Measurements from ENCODE around the gene MED16. TPM values are rescaled to one million over a fixed set of nuclear protein-coding genes. Genes with fewer than 3 reads are reported as not detected.

The MED16 gene
- total RNA-seq, 4 donors from 2014 or later, result 41.7 to 62.3 (median 45.5) TPM

DNA sequence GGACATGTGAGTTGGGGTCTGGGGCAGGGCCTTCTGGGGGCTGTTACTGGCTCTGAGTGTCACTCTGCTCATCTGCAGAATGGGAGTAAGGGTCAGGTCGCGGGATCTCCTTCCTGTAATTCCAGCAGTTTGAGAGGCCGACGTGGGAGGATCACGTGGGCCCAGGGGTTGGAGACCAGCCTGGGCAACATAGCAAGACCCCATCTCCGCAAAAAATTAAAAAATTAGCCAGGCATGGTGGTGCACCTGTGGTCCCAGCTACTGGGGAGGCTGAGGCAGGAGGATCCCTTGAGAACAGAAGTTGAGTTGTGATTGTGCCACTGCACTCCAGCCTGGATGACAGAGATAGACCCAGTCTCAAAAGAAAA is 36.9 kb upstream of the MED16 start:
- no peak for DNase-seq (ENCODE audit: low spot score in 2 of 2)
- intact Hi-C loops (cut with DNase I; ENCODE audit: low total_unique reads), result no loop called here
- H3K4me3 ChIP-seq (ENCODE audit: low read depth, poor library complexity, severe bottlenecking), result no peak overlapping the region
- TF ChIP-seq POLR2A (IDR thresholded peaks at IDR 0.05), result no peak
- TF ChIP-seq, protein P1, sequence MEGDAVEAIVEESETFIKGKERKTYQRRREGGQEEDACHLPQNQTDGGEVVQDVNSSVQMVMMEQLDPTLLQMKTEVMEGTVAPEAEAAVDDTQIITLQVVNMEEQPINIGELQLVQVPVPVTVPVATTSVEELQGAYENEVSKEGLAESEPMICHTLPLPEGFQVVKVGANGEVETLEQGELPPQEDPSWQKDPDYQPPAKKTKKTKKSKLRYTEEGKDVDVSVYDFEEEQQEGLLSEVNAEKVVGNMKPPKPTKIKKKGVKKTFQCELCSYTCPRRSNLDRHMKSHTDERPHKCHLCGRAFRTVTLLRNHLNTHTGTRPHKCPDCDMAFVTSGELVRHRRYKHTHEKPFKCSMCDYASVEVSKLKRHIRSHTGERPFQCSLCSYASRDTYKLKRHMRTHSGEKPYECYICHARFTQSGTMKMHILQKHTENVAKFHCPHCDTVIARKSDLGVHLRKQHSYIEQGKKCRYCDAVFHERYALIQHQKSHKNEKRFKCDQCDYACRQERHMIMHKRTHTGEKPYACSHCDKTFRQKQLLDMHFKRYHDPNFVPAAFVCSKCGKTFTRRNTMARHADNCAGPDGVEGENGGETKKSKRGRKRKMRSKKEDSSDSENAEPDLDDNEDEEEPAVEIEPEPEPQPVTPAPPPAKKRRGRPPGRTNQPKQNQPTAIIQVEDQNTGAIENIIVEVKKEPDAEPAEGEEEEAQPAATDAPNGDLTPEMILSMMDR (IDR thresholded peaks at IDR 0.05), result no peak
- 96 to 97% methylated on average over 5 to 6 of the region's 6 CpGs for WGBS, 2 donors

DNA sequence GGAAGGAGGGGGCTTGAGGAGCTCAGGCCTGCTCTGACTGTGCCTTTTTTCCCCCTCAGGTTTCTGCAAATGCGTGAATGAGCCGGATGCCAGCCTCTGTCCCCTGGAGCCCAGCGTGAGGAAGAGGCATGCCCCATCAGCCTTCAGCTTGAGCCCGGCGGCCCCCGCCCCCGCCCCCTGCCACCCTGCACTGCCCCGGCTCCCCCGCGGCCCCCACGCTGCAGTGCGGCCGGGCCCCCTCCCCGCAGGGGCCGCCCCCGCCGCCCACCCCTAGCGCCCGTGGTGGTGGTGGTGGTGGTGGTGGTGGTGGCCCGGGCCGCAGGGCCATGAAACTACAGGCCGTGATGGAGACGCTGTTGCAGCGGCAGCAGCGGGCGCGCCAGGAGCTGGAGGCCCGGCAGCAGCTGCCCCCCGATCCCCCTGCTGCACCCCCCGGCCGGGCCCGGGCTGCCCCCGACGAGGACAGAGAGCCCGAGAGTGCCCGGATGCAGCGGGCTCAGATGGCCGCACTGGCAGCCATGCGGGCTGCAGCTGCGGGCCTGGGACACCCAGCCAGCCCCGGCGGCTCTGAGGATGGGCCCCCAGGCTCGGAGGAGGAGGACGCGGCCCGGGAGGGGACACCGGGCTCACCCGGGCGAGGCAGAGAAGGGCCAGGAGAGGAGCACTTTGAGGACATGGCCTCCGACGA is 36.4 kb upstream of the MED16 start:
- no peak for DNase-seq (ENCODE audit: low spot score in 2 of 2)
- no peak for TF ChIP-seq POLR2A (IDR thresholded peaks at IDR 0.05)
- 90 to 94% methylated on average over 22 to 45 of the region's 51 CpGs for WGBS, 2 donors
- intact Hi-C loops (cut with DNase I; ENCODE audit: low total_unique reads), result no loop called here
- no peak overlapping the region for H3K4me3 ChIP-seq (ENCODE audit: low read depth, poor library complexity, severe bottlenecking)

DNA sequence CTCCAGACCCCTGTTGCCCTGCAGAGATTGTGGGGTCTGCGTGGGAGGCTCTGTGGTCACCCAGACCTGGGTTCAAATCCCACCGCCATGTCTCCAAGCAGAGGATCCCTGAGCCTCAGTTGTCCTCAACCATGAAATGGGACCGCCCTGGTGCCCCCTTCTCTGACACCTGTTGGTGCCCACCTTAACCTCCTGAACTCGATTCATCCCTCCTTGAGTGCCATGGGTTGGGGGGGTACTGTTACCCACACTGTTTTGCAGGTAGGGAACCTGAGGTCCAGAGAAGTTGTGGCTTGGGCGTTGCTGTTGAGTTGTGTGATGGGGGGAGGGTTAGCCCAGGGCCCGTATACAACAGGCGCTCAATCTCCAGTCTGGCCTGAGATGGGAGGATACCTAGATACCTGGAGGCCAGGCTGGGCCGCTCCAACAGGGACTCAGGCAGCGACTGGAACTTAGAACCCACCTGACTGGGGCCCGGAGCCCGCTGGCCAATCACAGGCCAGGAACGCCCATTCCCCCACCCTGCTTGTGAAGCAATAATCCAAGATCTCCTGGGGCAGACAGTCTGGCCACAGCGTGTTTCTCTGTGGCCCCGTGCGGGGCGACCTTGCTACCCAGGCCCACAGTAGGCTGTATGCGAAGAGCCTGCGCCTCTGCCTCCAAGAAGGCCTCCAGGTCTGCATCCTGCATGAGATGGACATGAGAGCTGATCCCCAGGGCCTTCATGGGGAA is 35.6 kb upstream of the MED16 start:
- intact Hi-C loops (cut with DNase I; ENCODE audit: low total_unique reads), result no loop called here
- no peak for TF ChIP-seq POLR2A (IDR thresholded peaks at IDR 0.05)

DNA sequence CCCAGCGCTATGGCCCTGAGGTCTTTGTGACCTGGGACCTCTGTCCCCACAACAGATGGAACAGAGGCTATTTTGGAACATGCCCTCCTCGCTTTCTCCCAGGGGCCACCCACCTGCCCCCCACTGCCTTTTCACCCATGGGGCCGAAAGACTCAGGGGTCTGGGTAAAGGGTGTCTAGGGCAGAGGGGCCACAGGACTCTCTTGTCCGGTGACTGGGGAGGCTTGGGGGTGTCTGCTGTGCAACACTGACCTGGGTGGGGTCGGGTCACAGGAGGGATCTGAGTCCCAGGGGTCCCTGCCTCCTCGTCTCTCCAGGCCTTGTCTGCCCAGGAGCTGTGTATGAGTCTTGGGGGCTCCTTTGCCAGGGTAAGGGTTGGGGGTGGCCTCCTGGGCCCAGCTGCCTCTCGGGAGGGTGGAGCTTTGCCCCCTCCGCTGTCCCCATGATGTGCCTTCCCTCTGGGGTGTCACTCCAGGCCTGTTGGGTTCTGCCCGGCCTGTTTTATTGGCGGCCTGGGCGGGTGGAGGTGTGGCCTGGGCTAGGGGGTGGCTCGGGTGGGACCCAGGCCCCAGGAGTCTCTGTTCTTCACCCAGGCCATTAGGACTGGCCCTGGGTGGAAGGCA is 34.9 kb upstream of the MED16 start:
- intact Hi-C loops (cut with DNase I; ENCODE audit: low total_unique reads), result no loop called here
- WGBS, 2 donors, result 71% methylated on average over 6 to 12 of the region's 12 CpGs
- no peak for TF ChIP-seq POLR2A (IDR thresholded peaks at IDR 0.05)
- TF ChIP-seq, protein P1 (IDR thresholded peaks at IDR 0.05), result no peak

More for the DNA sequence above, 35.6 kb upstream of the MED16 start:
- WGBS, 2 donors, result 86 to 87% methylated on average over 17 to 18 of the region's 18 CpGs
- DNase-seq (ENCODE audit: low spot score in 2 of 2), result no peak
- no peak overlapping the region for H3K4me3 ChIP-seq (ENCODE audit: low read depth, poor library complexity, severe bottlenecking)

DNA sequence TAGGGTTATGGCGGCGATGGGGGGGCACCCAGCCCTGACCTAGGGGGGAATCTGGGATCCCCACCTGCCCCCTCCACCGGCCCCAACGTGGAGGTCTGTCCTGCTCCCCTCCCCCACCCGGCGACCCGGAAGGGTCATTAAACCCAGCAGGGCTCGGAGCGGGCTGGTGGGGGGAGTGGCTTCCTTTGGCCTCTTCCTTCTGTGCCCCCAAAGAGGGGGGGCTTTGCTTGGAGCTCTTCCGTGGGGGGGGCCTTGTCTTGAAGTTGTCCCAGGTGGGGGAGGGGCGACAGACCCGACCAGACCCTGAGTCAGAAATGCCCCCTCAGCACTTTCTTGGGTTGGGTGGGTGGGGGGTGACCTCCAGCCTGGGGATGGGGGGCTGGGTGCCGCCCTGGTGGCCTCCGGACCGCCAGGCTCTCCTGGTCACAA is 34.4 kb upstream of the MED16 start:
- TF ChIP-seq POLR2A (IDR thresholded peaks at IDR 0.05), result no peak
- TF ChIP-seq, protein P1 (IDR thresholded peaks at IDR 0.05), result no peak
- no peak for DNase-seq (ENCODE audit: low spot score in 2 of 2)
- H3K4me3 ChIP-seq (ENCODE audit: low read depth, poor library complexity, severe bottlenecking), result peak overlapping the region; percentile 83
- 0 to 10% methylated on average over 4 to 15 of the region's 15 CpGs for WGBS, 2 donors
- intact Hi-C loops (cut with DNase I; ENCODE audit: low total_unique reads), result no loop called here

More for the DNA sequence above, 34.9 kb upstream of the MED16 start:
- DNase-seq (ENCODE audit: low spot score in 2 of 2), result no peak
- H3K4me3 ChIP-seq (ENCODE audit: low read depth, poor library complexity, severe bottlenecking), result no peak overlapping the region

DNA sequence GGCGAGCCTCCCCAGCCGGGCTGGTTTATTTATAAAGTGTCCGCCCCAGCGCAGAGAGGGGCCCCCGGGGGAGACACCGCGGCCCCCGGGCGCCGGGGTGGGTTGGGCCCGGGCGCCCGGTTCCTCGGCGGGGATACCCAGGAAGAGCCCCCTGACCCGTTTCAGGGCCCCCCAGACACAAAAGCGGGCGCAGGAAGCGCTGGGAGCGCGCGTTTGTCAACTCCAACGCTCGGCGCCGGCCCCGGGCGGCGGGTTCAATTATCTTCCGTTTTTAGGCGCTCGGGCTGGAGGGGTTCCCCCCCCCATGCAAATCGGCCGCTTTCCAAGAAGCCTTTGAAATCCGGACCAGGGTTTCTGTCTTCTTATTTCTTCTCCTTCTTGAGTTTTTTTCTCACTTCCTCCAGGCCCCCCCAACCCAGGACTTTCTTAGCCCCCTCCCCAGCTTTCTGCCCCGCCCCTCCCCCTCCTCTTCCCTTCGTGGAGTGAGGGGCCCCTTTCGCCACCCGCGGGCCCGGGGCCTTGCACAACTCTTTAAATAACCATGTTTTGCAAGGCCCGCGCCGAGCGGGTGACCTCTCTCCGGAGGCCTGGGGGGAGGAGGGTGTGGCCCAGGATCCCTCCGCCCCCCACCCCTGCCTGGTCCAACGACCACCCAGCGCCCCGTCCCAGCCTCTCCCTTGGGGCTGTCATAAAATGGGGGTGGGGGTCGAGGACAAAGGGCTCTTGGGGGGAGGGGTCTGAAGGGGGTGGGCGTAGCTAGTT is 33.8 kb upstream of the MED16 start:
- TF ChIP-seq, protein P1 (IDR thresholded peaks at IDR 0.05), result no peak
- TF ChIP-seq POLR2A (IDR thresholded peaks at IDR 0.05), result no peak
- peak; percentile 65 to 96 for DNase-seq (ENCODE audit: low spot score in 2 of 2)
- peak overlapping the region; percentile 83 for H3K4me3 ChIP-seq (ENCODE audit: low read depth, poor library complexity, severe bottlenecking)
- WGBS, 2 donors, result 0 to 1% methylated on average over 46 to 52 of the region's 52 CpGs
- intact Hi-C loops (cut with DNase I; ENCODE audit: low total_unique reads), result no loop called here

Measured in lower leg skin (tissue), 4 donors.